ENCODE results near the gene CELF2.

The CELF2 gene

GRCh38 chr10:11149807-11150141 is 132.1 kb downstream of the CELF2 start:
- TF ChIP-seq CSRNP3 (CRISPR knock-in tag; IDR thresholded peaks at IDR 0.05) (no peak), ZNF70 (CRISPR knock-in tag; IDR thresholded peaks at IDR 0.05) (no peak), PATZ1 (CRISPR knock-in tag; IDR thresholded peaks at IDR 0.05; ENCODE audit: borderline replicate concordance) (no peak), ESRRG (CRISPR knock-in tag; IDR thresholded peaks at IDR 0.05) (no peak), ARNTL (CRISPR knock-in tag; IDR thresholded peaks at IDR 0.05; ENCODE audit: borderline replicate concordance, low read depth) (no peak), ZC3H10 (CRISPR knock-in tag; IDR thresholded peaks at IDR 0.05) (no peak), BACH2 (CRISPR knock-in tag; IDR thresholded peaks at IDR 0.05; ENCODE audit: borderline replicate concordance) (no peak), GLIS3 (CRISPR knock-in tag; IDR thresholded peaks at IDR 0.05) (no peak), CREB5 (CRISPR knock-in tag; IDR thresholded peaks at IDR 0.05; ENCODE audit: low read depth) (no peak), ISL1 (CRISPR knock-in tag; IDR thresholded peaks at IDR 0.05) (no peak), ZFP3 (CRISPR knock-in tag; IDR thresholded peaks at IDR 0.05) (no peak), OSR1 (CRISPR knock-in tag; IDR thresholded peaks at IDR 0.05) (no peak), ZNF565 (CRISPR knock-in tag; conservative IDR thresholded peaks at IDR 0.05; ENCODE audit: low read depth) (no peak), PPARA (CRISPR knock-in tag; IDR thresholded peaks at IDR 0.05; ENCODE audit: borderline replicate concordance) (no peak), ZNF8 (CRISPR knock-in tag; IDR thresholded peaks at IDR 0.05) (no peak), TOX (CRISPR knock-in tag; IDR thresholded peaks at IDR 0.05; ENCODE audit: borderline replicate concordance) (no peak)
- TF ChIP-seq, protein P1, sequence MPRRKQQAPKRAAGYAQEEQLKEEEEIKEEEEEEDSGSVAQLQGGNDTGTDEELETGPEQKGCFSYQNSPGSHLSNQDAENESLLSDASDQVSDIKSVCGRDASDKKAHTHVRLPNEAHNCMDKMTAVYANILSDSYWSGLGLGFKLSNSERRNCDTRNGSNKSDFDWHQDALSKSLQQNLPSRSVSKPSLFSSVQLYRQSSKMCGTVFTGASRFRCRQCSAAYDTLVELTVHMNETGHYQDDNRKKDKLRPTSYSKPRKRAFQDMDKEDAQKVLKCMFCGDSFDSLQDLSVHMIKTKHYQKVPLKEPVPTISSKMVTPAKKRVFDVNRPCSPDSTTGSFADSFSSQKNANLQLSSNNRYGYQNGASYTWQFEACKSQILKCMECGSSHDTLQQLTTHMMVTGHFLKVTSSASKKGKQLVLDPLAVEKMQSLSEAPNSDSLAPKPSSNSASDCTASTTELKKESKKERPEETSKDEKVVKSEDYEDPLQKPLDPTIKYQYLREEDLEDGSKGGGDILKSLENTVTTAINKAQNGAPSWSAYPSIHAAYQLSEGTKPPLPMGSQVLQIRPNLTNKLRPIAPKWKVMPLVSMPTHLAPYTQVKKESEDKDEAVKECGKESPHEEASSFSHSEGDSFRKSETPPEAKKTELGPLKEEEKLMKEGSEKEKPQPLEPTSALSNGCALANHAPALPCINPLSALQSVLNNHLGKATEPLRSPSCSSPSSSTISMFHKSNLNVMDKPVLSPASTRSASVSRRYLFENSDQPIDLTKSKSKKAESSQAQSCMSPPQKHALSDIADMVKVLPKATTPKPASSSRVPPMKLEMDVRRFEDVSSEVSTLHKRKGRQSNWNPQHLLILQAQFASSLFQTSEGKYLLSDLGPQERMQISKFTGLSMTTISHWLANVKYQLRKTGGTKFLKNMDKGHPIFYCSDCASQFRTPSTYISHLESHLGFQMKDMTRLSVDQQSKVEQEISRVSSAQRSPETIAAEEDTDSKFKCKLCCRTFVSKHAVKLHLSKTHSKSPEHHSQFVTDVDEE (CRISPR knock-in tag; IDR thresholded peaks at IDR 0.05): no peak
- no peak for ATAC-seq

DNA sequence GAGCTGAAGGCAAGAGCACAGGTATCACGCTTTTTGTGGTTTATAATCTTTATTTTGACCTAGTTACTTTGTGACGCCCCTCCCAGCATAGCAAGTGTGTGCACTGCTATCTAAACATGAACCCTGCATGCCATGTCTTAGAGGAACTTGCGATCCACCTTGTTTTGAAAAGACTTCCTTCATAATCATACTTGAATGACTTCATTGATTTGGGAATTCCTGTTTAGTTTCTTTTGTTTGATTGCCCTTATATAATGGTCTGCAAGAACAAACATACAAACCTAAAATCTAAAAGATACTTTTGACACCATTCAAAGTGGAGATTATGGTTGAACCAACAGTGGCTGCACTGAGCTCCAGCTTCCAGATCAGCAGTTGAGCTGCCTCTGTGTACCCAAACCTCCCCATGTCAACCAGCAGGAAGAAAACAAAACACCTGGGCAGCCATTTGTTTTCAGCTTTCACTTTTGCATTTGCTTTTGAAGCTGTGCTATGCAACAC is 132.6 kb downstream of the CELF2 start:
- no peak for ATAC-seq
- no peak for TF ChIP-seq BACH2 (CRISPR knock-in tag; IDR thresholded peaks at IDR 0.05; ENCODE audit: borderline replicate concordance)

DNA sequence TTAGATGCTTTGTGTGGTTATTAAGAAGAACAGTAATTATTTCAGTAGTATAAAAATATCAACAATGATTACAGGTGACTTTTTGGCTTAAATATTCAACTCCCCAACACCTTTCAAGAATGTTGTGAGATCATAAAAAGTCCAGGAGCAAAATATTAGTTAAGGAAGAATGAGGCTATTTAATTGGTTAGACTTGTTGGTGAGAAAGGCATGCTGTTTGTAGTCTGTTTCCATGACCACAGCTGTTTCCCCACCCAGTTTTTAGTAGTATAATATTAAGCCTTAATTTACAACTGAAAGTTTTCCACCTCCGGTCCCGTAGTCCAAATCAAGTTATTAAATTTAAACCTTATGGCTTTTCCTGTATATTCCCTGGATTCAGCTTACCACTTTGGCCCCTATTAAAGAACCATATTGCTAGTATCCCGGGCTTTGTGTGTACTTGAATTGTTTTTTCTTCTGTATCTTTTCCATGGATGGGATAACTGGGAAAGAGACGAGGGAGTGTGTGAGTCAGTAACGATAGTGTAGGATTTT is 133.3 kb downstream of the CELF2 start:
- ATAC-seq: no peak
- TF ChIP-seq TOX (CRISPR knock-in tag; IDR thresholded peaks at IDR 0.05; ENCODE audit: borderline replicate concordance) (no peak), ZFP3 (CRISPR knock-in tag; IDR thresholded peaks at IDR 0.05) (no peak), RARB (CRISPR knock-in tag; IDR thresholded peaks at IDR 0.05) (no peak), ISL1 (CRISPR knock-in tag; IDR thresholded peaks at IDR 0.05) (no peak), BACH2 (CRISPR knock-in tag; IDR thresholded peaks at IDR 0.05; ENCODE audit: borderline replicate concordance) (no peak), PPARA (CRISPR knock-in tag; IDR thresholded peaks at IDR 0.05; ENCODE audit: borderline replicate concordance) (no peak), ARNTL (CRISPR knock-in tag; IDR thresholded peaks at IDR 0.05; ENCODE audit: borderline replicate concordance, low read depth) (no peak), ZNF565 (CRISPR knock-in tag; conservative IDR thresholded peaks at IDR 0.05; ENCODE audit: low read depth) (no peak), CREB5 (CRISPR knock-in tag; IDR thresholded peaks at IDR 0.05; ENCODE audit: low read depth) (no peak), SNAI2 (CRISPR knock-in tag; IDR thresholded peaks at IDR 0.05) (no peak), CSDC2 (CRISPR knock-in tag; IDR thresholded peaks at IDR 0.05) (no peak), ZNF70 (CRISPR knock-in tag; IDR thresholded peaks at IDR 0.05) (no peak), OSR1 (CRISPR knock-in tag; IDR thresholded peaks at IDR 0.05) (no peak), ESRRG (CRISPR knock-in tag; IDR thresholded peaks at IDR 0.05) (no peak)

Measured in SK-N-SH treated with all-trans-retinoic acid at 6 μM for 48 hours (cell line).